ENCODE results near the gene ACTN4. TPM values are rescaled to one million over a fixed set of nuclear protein-coding genes. Genes with fewer than 3 reads are reported as not detected.

Gene ACTN4
- total and polyA plus RNA-seq, 2 donors (not counting 1 experiment from before 2014, with no cell fraction given): 108 to 164 TPM

GRCh38 chr19:38649305-38650171, 2.1 kb downstream of the ACTN4 start:
- TF ChIP-seq CTCF (IDR thresholded peaks at IDR 0.05) (no peak), EZH2 (IDR thresholded peaks at IDR 0.05; ENCODE audit: borderline replicate concordance, insufficient read depth, low read depth, low read length, poor library complexity, severe bottlenecking) (no peak)
- ATAC-seq (ENCODE audit: low read depth) (no peak), DNase-seq (no peak)
- Histone ChIP-seq H3K9me3 (ENCODE audit: control extremely low read depth in 1 of 3, control insufficient read depth in 2 of 3, insufficient read depth in 1 of 3, low read length in 2 of 3) (no peaks in the 10 kb centered on the region), H3K4me1 (ENCODE audit: control insufficient read depth in 2 of 2, insufficient read depth in 2 of 2, low read length in 2 of 2) (peaks cover 21 to 31% of the 10 kb centered on the region in 2 donors), H3K27ac (ENCODE audit: low read length in 2 of 2) (peak overlapping the region in 1 of 2 donors; percentile 11), H3K4me2 (replicated peaks; ENCODE audit: low read depth, low read length, poor library complexity, severe bottlenecking) (peak overlapping the region; percentile 83), H2AFZ (ENCODE audit: insufficient read depth, low read depth, low read length, poor library complexity, severe bottlenecking) (peak overlapping the region; percentile 82), H3K4me3 (ENCODE audit: control extremely low read depth in 1 of 5, extremely low read depth in 1 of 5, insufficient read depth in 1 of 5, low read depth in 2 of 5, low read length in 4 of 5) (peak overlapping the region; percentile 2 to 96 (median 91)), H3K9ac (ENCODE audit: low read length) (peak overlapping the region; percentile 86), H3K36me3 (replicated peaks in 1 of 2; ENCODE audit: control extremely low read depth in 1 of 2, control insufficient read depth in 1 of 2, extremely low read depth in 1 of 2, insufficient read depth in 2 of 2, low read length in 1 of 2) (peaks cover 0 to 4% of the 10 kb centered on the region in 2 experiments), H3K27me3 (replicated peaks in 1 of 4; ENCODE audit: control extremely low read depth in 1 of 4, control insufficient read depth in 3 of 4, insufficient read depth in 4 of 4, low read length in 3 of 4) (no peaks in the 10 kb centered on the region), H4K20me1 (ENCODE audit: control insufficient read depth, insufficient read depth, low read length, poor library complexity, severe bottlenecking) (peaks cover 43% of the 10 kb centered on the region), H3K79me2 (ENCODE audit: control insufficient read depth, insufficient read depth, low read length) (peaks cover 66% of the 10 kb centered on the region)
- ChIA-PET POLR2A (interaction anchor here (0.5 to 0.6 kb wide), 3 partner anchors 44 to 228 kb away, joined by 3 to 5 read pairs (median 3); no protein-coding TSS in a partner anchor), CTCF (interaction anchor here (1.1 to 2.2 kb wide), 2 partner anchors 15 to 281 kb away, joined by 3 to 6 read pairs; partner anchors contain the start of gene SARS2)
- intact Hi-C loops (cut with micrococcal nuclease): loop anchor here (5.0 to 10.0 kb wide), 3 partner anchors 38 to 203 kb away; no protein-coding TSS in a partner anchor
- peak overlapping the region; percentile 68 for H3K27ac Mint-ChIP-seq
- H3K9me3 Mint-ChIP-seq (ENCODE audit: insufficient read depth): no peaks in the 10 kb centered on the region
- 40% methylated on average over 14 of the region's 15 CpGs for whole genome bisulfite sequencing (ENCODE audit: insufficient coverage)
- no peaks in the 10 kb centered on the region for H3K27me3 Mint-ChIP-seq
- peaks cover 45% of the 10 kb centered on the region for H3K4me1 Mint-ChIP-seq
- peak overlapping the region; percentile 90 for H3K4me3 Mint-ChIP-seq

Data from B cell (primary cell).